T-helper 2 cell treated with Interferon-gamma antibody and Interleukin-4, amounts not matched to agents 100 ng/mL and 5 ng/mL, for 36 hours (primary cell): ENCODE data around the gene PAPLN. TPM values are rescaled to one million over a fixed set of nuclear protein-coding genes. Genes with fewer than 3 reads are reported as not detected.
"Not testable (repeated sequence)": the region's sequence is repeated elsewhere in the genome, so short reads cannot be mapped to it uniquely, and the experiment has no call there.

Experiments
- intact Hi-C: fragments of 100-400 bp; cut with micrococcal nuclease; formaldehyde crosslinking; loops from one replicate; pipeline ENCODE4 v1.15.1; 2023
- total RNA-seq: library from RNA; stranded (reverse); gene quantifications from 2 replicates; pipeline ENCODE4 v1.2.3, GENCODE V29; 2022

Gene PAPLN, protein sequence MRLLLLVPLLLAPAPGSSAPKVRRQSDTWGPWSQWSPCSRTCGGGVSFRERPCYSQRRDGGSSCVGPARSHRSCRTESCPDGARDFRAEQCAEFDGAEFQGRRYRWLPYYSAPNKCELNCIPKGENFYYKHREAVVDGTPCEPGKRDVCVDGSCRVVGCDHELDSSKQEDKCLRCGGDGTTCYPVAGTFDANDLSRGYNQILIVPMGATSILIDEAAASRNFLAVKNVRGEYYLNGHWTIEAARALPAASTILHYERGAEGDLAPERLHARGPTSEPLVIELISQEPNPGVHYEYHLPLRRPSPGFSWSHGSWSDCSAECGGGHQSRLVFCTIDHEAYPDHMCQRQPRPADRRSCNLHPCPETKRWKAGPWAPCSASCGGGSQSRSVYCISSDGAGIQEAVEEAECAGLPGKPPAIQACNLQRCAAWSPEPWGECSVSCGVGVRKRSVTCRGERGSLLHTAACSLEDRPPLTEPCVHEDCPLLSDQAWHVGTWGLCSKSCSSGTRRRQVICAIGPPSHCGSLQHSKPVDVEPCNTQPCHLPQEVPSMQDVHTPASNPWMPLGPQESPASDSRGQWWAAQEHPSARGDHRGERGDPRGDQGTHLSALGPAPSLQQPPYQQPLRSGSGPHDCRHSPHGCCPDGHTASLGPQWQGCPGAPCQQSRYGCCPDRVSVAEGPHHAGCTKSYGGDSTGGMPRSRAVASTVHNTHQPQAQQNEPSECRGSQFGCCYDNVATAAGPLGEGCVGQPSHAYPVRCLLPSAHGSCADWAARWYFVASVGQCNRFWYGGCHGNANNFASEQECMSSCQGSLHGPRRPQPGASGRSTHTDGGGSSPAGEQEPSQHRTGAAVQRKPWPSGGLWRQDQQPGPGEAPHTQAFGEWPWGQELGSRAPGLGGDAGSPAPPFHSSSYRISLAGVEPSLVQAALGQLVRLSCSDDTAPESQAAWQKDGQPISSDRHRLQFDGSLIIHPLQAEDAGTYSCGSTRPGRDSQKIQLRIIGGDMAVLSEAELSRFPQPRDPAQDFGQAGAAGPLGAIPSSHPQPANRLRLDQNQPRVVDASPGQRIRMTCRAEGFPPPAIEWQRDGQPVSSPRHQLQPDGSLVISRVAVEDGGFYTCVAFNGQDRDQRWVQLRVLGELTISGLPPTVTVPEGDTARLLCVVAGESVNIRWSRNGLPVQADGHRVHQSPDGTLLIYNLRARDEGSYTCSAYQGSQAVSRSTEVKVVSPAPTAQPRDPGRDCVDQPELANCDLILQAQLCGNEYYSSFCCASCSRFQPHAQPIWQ
- 0.25 and 0.68 TPM in 2 replicates for total RNA-seq

DNA sequence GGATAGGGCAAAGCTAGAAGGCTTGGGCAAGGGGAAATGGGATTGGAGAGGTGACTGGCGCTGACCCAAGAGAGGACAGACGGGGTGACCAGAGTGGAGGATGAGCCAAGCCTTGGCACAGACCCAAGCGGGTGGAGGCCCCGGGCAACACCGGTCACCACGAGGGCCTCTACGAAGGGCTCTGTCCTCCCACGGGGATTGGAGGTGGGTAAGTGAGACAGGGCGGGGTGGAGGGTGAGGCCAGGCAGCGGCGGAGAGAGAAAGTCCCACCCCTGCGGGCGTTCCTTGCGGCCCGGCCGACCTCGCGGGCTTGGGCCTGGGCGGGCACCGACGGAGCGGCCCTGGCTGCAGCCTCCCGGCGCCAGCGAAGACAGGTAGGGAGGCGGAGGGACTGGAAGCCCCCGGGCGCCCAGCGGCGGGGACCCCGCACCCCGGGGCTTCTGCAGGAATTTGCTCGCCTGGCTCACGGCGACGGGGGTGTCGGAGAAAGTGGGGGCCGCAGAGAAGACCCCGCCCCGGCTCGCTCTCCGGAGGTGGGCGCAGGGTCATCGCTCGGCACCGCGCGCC lies at the start of gene PAPLN:
PAPLN (plus strand) TSS at position 288 of the 567 bp plus-strand sequence. CDS start 2,273 bp downstream, outside the sequence.
- intact Hi-C loops: no loop called here

- intact Hi-C loops: no loop called here
Measured at GRCh38 chr14:73188501-73188911, 48.8 kb upstream of the PAPLN start.

DNA sequence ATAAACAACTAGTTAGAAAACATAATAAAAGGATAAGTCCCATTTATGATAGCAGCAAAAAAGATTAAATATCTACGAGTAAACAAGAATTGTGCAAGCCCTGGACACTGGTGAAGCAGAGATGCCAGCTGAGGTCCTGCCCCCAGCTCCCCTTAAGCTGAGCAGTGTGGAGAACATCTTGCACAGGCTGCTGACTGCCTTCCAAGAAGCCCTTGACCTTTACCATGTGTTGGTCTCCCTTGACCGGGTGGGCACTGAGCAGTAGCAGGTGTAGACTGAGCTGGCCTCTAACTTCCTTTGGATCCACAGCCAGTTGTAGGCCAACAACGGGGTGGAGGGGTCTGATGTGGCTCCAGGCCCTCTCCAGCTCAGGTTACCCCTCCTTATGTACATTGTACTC lies 47.7 kb upstream of the PAPLN start:
- intact Hi-C loops: no loop called here

- intact Hi-C loops: no loop called here
Measured at GRCh38 chr14:73191441-73191840, 45.9 kb upstream of the PAPLN start.

DNA sequence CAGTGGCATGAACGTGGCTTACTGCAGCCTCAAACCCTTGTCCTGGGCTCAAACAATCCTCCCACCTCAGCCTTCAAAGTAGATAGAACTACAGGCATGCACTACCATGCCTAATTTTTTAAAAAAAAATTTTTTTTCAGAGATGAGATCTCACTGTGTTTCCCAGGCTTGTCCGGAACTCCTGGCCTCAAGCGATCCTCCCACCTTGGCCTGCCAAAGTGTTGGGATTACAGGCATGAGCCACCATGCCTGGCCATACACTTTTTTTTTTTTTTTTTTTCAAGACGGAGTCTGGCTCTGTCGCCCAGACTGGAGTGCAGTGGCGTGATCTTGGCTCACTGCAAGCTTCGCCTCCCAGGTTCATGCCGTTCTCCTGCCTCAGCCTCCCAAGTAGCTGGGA lies 43.0 kb upstream of the PAPLN start:
- intact Hi-C loops: not testable (repeated sequence)

DNA sequence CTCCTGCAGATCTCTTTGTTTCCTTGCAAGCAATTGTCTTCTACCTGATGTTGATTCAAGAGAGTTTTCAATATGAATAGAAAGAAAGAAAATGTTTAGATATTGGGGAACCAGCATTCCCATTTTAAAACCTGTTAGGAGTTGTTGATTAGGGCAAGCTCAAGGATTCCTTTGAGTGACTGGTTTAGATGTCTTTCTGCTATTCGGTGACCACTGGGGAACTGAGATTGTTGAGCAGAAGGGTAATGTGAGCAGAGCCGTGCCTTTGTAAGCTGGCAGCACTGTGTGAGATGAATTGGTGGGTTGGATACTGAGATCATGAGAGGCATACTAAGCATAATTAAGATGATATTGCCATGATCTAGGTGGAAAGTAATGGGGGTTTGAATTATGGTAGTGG lies 39.1 kb upstream of the PAPLN start:
- intact Hi-C loops: no loop called here

DNA sequence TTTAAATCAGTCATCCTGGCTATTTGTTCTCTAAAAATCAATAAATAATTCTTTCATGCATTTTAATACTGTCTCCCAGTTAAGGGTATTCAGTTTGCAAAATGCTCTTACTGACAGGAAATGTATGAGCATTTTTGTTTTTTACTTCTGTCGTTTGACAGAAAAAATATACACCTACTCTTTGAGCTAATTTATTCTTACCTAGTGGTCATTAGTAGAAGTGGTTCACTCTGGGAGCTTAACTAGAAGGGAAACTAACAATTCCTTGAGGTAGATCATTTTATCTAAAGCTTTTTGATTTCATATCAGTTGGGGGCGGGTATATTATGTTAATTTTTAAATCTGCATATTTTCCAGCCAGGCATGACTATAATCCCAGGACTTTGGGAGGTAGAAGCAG lies 33.8 kb upstream of the PAPLN start:
- intact Hi-C loops: no loop called here

DNA sequence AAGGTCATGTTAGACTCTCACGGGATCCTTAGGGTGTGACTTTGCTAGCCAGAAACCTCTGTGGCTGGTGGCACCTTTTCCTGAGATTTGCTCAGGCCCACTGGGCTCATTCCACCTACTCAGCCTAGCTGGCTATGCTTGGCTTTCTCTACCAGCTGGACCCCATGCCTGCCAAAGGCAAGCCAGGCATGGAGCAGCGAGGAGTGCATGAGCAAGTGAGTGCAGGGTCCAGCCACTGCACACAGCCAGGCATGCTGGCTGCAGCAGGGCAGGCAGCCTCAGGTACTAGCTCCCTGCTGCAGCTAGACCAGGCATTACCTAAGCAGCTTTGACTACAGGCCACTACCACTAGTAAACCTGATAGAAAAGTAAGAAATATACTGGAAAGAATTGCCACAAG lies 29.7 kb upstream of the PAPLN start:
- intact Hi-C loops: no loop called here

DNA sequence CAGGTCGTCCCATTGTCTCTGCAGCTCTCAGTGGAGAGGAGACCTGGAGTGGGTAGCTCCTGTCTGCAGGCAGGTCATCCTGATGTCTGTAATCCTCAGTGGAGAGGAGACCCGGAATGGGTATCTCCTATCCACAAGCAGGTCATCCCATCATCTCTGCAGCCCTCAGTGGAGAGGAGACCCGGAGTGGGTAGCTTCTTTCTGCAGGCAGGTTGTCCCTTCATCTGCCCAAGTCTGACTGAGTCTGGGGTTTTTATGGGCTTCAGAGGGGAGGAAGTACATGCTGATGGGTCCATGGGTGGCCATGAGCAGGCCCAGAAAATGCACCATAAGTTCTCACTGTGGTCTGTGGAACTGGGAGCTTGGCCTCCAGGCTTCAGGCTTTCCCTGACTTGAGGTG lies 28.9 kb upstream of the PAPLN start:
- intact Hi-C loops: no loop called here

GRCh38 chr14:73208846-73209245 lies 28.5 kb upstream of the PAPLN start:
- intact Hi-C loops: no loop called here

DNA sequence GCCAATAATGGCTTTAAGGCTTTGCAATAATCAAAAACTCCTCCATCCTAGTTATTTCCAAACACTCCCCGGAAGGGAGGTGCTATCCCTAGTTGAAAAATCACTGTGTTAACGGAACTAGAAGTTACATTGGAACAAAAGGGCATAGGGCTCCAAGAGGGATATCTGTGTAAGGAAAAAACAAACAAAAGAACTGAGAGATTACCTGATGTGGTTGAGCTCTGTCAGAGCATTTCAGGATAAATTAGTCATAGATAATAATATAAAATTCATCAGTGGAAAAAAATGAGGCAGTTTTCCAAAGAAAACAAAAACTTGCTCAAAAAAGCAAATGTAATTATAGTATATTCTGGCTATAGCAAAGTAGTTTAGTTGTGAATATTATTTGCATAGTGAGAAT lies 27.4 kb upstream of the PAPLN start:
- intact Hi-C loops: no loop called here

DNA sequence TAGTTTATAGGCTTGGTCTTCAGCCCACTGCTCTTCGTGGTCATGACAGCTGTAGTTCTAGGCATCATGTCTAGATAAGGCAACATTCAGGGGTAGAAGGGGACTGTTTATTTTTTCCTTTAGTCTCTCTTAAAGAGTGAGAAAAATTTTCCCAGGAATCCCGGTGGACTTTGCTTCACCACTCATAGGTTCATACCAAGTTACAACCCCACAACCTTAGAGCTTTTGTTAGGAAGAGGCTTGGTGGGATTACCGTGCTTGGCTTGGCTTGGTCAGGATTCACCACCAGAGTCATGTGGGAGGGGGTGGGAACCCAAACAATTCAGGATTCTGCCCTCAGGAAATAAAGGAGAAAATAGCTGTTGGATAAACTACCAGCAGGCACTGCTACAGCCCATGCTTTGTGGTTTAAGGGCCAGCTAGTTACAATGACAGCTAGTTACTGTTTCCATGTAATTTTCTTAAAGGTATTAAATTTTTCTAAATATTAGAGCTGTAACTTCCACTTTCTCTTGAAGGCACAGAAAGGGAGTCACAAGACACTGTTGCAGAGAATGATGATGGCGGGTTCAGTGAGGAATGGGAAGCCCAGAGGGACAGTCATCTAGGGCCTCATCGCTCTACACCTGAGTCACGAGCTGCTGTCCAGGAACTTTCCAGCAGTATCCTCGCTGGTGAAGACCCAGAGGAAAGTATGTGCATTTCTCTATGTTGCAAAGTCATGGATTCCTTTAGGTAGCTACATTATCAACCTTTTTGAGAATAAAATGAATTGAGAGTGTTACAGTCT lies 25.9 kb upstream of the PAPLN start:
- intact Hi-C loops: no loop called here

GRCh38 chr14:73216030-73216429 lies 21.3 kb upstream of the PAPLN start:
- intact Hi-C loops: no loop called here

DNA sequence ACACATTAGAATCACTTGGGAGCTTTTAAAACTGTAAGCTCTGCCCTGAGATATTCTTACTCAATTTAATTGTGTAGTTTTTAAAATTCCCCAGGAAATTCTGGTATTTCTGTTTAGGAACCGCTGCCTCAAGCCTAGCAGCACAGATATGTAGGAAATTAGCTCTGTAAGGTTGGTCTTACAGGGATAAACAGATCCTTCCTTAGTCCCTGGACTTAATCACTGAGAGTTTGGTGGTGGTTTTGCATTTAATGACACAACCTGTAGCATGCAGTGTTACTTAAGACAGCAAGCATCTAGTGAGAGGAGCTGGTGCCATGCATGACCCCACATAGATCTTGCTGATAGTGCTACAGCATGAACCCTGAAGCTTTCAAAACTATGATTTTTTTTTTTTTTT lies 19.9 kb upstream of the PAPLN start:
- intact Hi-C loops: no loop called here

DNA sequence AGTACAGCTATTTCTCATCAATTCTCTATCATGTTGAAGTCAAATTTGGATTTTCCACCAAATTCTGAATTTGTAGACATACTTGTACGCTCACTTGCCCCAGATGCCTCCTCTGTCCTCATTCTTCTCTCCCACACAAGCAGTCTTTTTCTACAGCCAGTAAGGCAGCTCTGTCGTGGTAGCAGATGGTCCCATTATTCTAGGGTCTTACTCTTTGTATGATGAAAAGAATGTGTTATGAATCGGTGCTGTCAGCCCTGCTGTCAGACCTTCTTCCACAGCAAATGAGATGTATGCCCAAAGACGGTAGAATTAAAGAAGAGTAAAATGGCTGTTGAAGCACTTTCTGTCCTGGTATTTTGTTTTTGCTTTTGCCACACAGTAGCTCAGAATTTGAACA lies 17.2 kb upstream of the PAPLN start:
- intact Hi-C loops: no loop called here

DNA sequence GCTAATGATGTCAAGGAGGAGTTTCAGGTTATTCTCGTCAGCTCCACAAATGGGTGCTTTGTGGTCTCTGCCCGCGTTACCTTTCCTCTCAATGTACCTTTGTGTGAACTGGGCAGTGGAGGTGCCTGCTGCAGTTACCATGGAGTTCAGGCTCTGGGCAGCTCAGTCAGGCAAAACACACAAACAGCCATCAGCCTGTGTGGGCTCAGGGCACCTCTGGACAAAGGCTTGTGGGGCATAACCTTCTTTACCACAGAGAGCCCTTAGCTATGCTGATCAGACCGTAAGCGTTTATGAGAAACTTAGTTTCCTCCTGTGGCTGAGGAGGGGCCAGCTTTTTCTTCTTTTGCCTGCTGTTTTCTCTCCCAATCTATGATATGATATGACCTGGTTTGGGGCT lies 16.7 kb upstream of the PAPLN start:
- intact Hi-C loops: no loop called here

DNA sequence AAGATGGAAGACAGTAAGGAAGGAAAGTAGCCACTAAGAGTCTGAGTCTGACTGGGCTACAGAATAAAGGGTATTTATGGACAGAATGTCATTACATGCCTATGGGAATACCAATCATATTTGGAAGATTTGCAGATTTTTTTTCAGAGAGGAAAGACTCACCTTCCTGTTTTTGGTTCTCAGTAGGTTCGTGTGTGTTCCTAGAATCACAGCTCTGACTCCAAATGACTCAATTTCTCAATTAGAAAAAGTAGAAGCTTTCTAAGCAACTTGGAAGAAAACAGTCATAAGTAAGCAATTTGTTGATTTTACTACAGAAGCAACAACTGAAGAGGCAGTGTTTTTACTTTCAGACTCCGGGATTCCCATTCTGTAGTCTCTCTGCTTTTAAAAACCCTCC lies 15.4 kb upstream of the PAPLN start:
- intact Hi-C loops: no loop called here

DNA sequence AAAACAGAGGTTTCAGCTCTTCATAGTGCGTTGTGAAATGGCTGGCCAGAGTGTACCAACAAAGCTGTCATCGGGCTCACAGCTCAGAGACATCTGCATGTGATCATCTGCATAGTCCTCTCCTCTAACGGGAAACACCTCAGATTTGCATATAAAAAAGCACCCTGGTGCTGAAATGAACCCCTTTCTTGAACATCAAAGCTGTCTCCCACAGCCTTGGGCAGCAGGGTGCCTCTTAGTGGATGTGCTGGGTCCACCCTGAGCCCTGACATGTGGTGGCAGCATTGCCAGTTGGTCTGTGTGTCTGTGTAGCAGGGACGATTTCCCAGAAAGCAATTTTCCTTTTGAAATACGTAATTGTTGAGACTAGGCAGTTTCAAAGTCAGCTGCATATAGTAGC lies 14.3 kb upstream of the PAPLN start:
- intact Hi-C loops: no loop called here

- intact Hi-C loops: no loop called here
Measured at GRCh38 chr14:73225496-73225895, 11.8 kb upstream of the PAPLN start.
